ENCODE data around the gene HOMEZ.
"Not testable (repeated sequence)": the region's sequence is repeated elsewhere in the genome, so short reads cannot be mapped to it uniquely, and the experiment has no call there.

HOMEZ gene

GRCh38 chr14:23286020-23286901, at the start of gene HOMEZ:
TSS of gene HOMEZ (minus strand) at chr14:23286132. CDS start at chr14:23285952, 180 bp downstream.
- peak; percentile 99 for DNase-seq (ENCODE audit: low spot score)

- no peak for DNase-seq (ENCODE audit: low spot score)
These were observed 49.7 kb upstream of the HOMEZ start for GRCh38 chr14:23335623-23336022.

GRCh38 chr14:23327947-23328744, 42.2 kb upstream of the HOMEZ start:
- peak; percentile 88 for DNase-seq (ENCODE audit: low spot score)

GRCh38 chr14:23326491-23327332, 40.8 kb upstream of the HOMEZ start:
- DNase-seq (ENCODE audit: low spot score) = peak; percentile 34

GRCh38 chr14:23325746-23326145, 39.8 kb upstream of the HOMEZ start:
- not testable (repeated sequence) for DNase-seq (ENCODE audit: low spot score)

GRCh38 chr14:23324993-23325392, 39.1 kb upstream of the HOMEZ start:
- no peak for DNase-seq (ENCODE audit: low spot score)

GRCh38 chr14:23324455-23324846, 38.5 kb upstream of the HOMEZ start:
- no peak for DNase-seq (ENCODE audit: low spot score)

GRCh38 chr14:23323838-23324454, 38.0 kb upstream of the HOMEZ start:
- DNase-seq (ENCODE audit: low spot score) = no peak

GRCh38 chr14:23322568-23323517, 36.9 kb upstream of the HOMEZ start:
- DNase-seq (ENCODE audit: low spot score) = no peak

- no peak for DNase-seq (ENCODE audit: low spot score)
These were observed 35.9 kb upstream of the HOMEZ start for GRCh38 chr14:23321572-23322547.

- DNase-seq (ENCODE audit: low spot score) = peak; percentile 100
These were observed 34.9 kb upstream of the HOMEZ start, which contains the start of gene PABPN1 for GRCh38 chr14:23320584-23321571. TSS of gene PABPN1 (plus strand) at chr14:23321457. CDS start at chr14:23321470, 13 bp downstream.

- no peak for DNase-seq (ENCODE audit: low spot score)
These were observed 34.0 kb upstream of the HOMEZ start for GRCh38 chr14:23319746-23320583.

GRCh38 chr14:23316300-23316699, 30.4 kb upstream of the HOMEZ start:
- no peak for DNase-seq (ENCODE audit: low spot score)

- DNase-seq (ENCODE audit: low spot score) = no peak
These were observed 24.6 kb upstream of the HOMEZ start for GRCh38 chr14:23310546-23310945.

GRCh38 chr14:23308721-23309445, 23.0 kb upstream of the HOMEZ start:
- DNase-seq (ENCODE audit: low spot score) = no peak

All from cerebellar cortex (tissue), 1 donor.